DND-41 (cell line): ENCODE measurements around the gene ELOVL5.

Source experiments
- ATAC-seq: fragments of 200-7000 bp; cut with Tn5 transposase; 3 replicates; pipeline ENCODE4 v1.9.1; 2021; ENCODE audit warnings: low read depth; ENCODE audit not compliant: insufficient read depth
- DNase-seq: peaks from one replicate; pipeline ENCODE4 v3.0.0-alpha.2; 2020
- H2AFZ ChIP-seq: 2 replicates; pipeline ENCODE4 v1.6.0; 2012; ENCODE audit warnings: low read depth, low read length
- H3K27ac ChIP-seq: 2 replicates; pipeline ENCODE4 v1.5.1; 2012; ENCODE audit warnings: low read length, inconsistent platforms
- H3K27me3 ChIP-seq: fragments of 200-600 bp; sonication (generic); 2 replicates; pipeline ENCODE4 v1.6.0; 2012; ENCODE audit warnings: low read length, mild to moderate bottlenecking, inconsistent platforms; ENCODE audit not compliant: insufficient read depth, poor library complexity
- H3K36me3 ChIP-seq: 2 replicates; pipeline ENCODE4 v1.5.1; 2012; ENCODE audit warnings: low read length, inconsistent platforms; ENCODE audit not compliant: insufficient read depth
- H3K4me1 ChIP-seq: 2 replicates; pipeline ENCODE4 v1.5.1; 2012; ENCODE audit warnings: mild to moderate bottlenecking, low read length; ENCODE audit not compliant: insufficient read depth
- H3K4me2 ChIP-seq: 2 replicates; pipeline ENCODE4 v1.6.0; 2012; ENCODE audit warnings: mild to moderate bottlenecking, moderate library complexity, low read length, inconsistent platforms; ENCODE audit not compliant: insufficient read depth
- H3K4me3 ChIP-seq, 2 experiments: fragments of 200-600 bp in 1 of 2; shearing (Covaris generic) in 1 of 2; 2 replicates each; pipeline ENCODE4 v1.5.1; 2012 to 2016; ENCODE audit warnings: inconsistent platforms in 2 of 2, low read length in 2 of 2, mild to moderate bottlenecking in 2 of 2, low read depth in 1 of 2, moderate library complexity in 1 of 2
- H3K79me2 ChIP-seq: 2 replicates; pipeline ENCODE4 v1.6.0; 2012; ENCODE audit warnings: low read length, inconsistent platforms; ENCODE audit not compliant: insufficient read depth
- H3K9ac ChIP-seq: 2 replicates; pipeline ENCODE4 v1.6.0; 2012; ENCODE audit warnings: low read depth, mild to moderate bottlenecking, inconsistent platforms, low read length, moderate library complexity
- H3K9me3 ChIP-seq: 2 replicates; pipeline ENCODE4 v1.5.1; 2012; ENCODE audit warnings: low read length, moderate library complexity, mild to moderate bottlenecking, inconsistent platforms; ENCODE audit not compliant: insufficient read depth, severe bottlenecking
- H4K20me1 ChIP-seq: 2 replicates; pipeline ENCODE4 v1.6.0; 2012; ENCODE audit warnings: low read length; ENCODE audit not compliant: insufficient read depth
- CTCF ChIP-seq: IDR thresholded peaks from 2 replicates; pipeline ENCODE4 v1.5.1; 2012; ENCODE audit warnings: borderline replicate concordance, low read length, moderate library complexity, mild to moderate bottlenecking; ENCODE audit not compliant: poor library complexity, severe bottlenecking; ENCODE audit errors: extremely low read depth
- EZH2 ChIP-seq: IDR thresholded peaks from 3 replicates; pipeline ENCODE4 v1.6.1; 2012; ENCODE audit warnings: borderline replicate concordance, low read depth, mild to moderate bottlenecking, moderate library complexity, low read length, inconsistent platforms; ENCODE audit not compliant: severe bottlenecking

The ELOVL5 gene

GRCh38 chr6:53302678-53303360 is 45.9 kb downstream of the ELOVL5 start:
- Histone ChIP-seq H2AFZ (no peak overlapping the region), H3K4me2 (peak overlapping the region; percentile 63), H4K20me1 (peaks cover 37% of the 10 kb centered on the region), H3K27ac (peak overlapping the region; percentile 98), H3K79me2 (peaks cover 83% of the 10 kb centered on the region), H3K36me3 (peaks cover 4% of the 10 kb centered on the region; the same call in 1 of the 2 replicates), H3K27me3 (no peaks in the 10 kb centered on the region), H3K9ac (peak overlapping the region; percentile 53), H3K4me1 (peaks cover 77% of the 10 kb centered on the region), H3K4me3 (peak overlapping the region in 1 of 2 experiments; percentile 45; a peak in 2 of 4 replicates), H3K9me3 (no peaks in the 10 kb centered on the region)
- TF ChIP-seq CTCF (no peak), EZH2 (no peak)
- DNase-seq (peak; percentile 58), ATAC-seq (peak; percentile 74)

GRCh38 chr6:53301801-53302537 is 46.8 kb downstream of the ELOVL5 start:
- TF ChIP-seq CTCF (no peak), EZH2 (no peak)
- H3K79me2 ChIP-seq: peaks cover 83% of the 10 kb centered on the region
- no peaks in the 10 kb centered on the region for H3K9me3 ChIP-seq
- H3K4me2 ChIP-seq: peak overlapping the region; percentile 63
- H3K4me3 ChIP-seq: peak overlapping the region in 1 of 2 experiments; percentile 14; a peak in 2 of 4 replicates
- H4K20me1 ChIP-seq: peaks cover 41% of the 10 kb centered on the region
- peak; percentile 54 for ATAC-seq
- peaks cover 2% of the 10 kb centered on the region; the same call in 1 of the 2 replicates for H3K36me3 ChIP-seq
- no peak overlapping the region for H2AFZ ChIP-seq
- H3K4me1 ChIP-seq: peaks cover 73% of the 10 kb centered on the region
- no peaks in the 10 kb centered on the region for H3K27me3 ChIP-seq
- DNase-seq: peak; percentile 61
- H3K9ac ChIP-seq: peak overlapping the region; percentile 53
- peak overlapping the region; percentile 98 for H3K27ac ChIP-seq

- Histone ChIP-seq H3K79me2 (peaks cover 85% of the 10 kb centered on the region), H4K20me1 (peaks cover 47% of the 10 kb centered on the region), H3K4me3 (no peak overlapping the region), H3K4me2 (peak overlapping the region; percentile 63; the same call in 1 of the 2 replicates), H3K9me3 (no peaks in the 10 kb centered on the region), H2AFZ (no peak overlapping the region), H3K27ac (peak overlapping the region; percentile 98), H3K27me3 (no peaks in the 10 kb centered on the region), H3K9ac (peak overlapping the region; percentile 53), H3K36me3 (no peaks in the 10 kb centered on the region; the same call in 1 of the 2 replicates), H3K4me1 (peaks cover 72% of the 10 kb centered on the region)
- DNase-seq (peak; percentile 81), ATAC-seq (peak; percentile 79)
- TF ChIP-seq EZH2 (no peak), CTCF (no peak)
Observed at GRCh38 chr6:53300656-53301551, 47.8 kb downstream of the ELOVL5 start.
